ENCODE data around the gene POLL. TPM values are rescaled to one million over a fixed set of nuclear protein-coding genes. Genes with fewer than 3 reads are reported as not detected.

POLL gene
- total RNA-seq, 1 experiment from 2014 or later: 35.5 TPM

DNA sequence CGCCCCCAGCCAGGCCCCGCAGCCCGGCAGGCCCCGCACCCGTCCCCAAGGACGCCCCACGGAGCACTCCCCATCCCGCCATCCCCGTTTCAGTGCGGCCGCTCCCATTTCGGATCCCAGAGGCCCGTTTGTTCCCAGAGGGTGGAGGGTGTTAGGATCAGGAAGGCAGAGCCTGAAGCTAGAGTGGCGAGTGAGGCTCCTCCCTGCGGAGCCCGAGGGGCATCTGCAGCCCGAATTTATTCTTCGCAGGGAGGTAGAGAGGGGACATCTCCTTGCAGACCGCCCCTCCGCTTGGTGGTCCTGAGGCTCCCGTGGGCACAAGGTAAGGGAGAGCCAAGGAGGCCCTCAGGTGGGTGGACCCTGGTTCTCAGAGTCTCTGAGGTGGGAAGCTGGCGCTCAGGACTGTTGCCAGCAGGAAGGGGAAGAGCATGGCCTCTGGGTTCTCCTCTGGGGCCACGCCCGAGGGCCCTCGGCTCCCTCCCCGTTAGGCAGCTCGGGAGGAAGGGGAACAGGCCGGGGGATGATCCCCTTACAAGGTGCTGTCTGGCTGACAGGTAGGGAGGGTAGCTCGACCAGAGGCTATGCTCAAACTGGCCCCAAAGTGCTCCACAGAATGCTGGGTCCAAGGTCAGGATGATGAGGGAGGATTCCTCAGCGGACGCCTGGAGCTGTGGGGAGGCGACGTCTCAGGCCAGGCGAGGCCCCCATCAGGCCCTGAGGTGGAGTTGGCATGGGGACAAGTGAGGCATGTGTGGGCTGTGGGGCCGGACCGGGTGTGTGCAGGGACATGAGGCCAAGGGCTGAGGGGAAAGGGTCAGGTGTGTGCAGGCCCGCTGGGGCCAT is 17.4 kb downstream of the POLL start:
- BruUV-seq (replicated peaks): no TSS peak
- no peaks in the 10 kb centered on the region for H3K9me3 ChIP-seq
- H3K4me3 ChIP-seq (ENCODE audit: low read depth, low read length): peak overlapping the region; percentile 58
- Mint-ChIP-seq H3K4me3 (ENCODE audit: unreplicated experiment) (peak overlapping the region; percentile 81), H3K9me3 (ENCODE audit: unreplicated experiment) (no peaks in the 10 kb centered on the region), H3K27ac (ENCODE audit: unreplicated experiment) (no peak overlapping the region), H3K4me1 (ENCODE audit: low read depth, unreplicated experiment) (no peaks in the 10 kb centered on the region), H3K27me3 (ENCODE audit: insufficient read depth, unreplicated experiment) (peaks cover 7% of the 10 kb centered on the region), H3K36me3 (ENCODE audit: insufficient read depth, unreplicated experiment) (peaks cover 8% of the 10 kb centered on the region)
- TF ChIP-seq, protein P1, sequence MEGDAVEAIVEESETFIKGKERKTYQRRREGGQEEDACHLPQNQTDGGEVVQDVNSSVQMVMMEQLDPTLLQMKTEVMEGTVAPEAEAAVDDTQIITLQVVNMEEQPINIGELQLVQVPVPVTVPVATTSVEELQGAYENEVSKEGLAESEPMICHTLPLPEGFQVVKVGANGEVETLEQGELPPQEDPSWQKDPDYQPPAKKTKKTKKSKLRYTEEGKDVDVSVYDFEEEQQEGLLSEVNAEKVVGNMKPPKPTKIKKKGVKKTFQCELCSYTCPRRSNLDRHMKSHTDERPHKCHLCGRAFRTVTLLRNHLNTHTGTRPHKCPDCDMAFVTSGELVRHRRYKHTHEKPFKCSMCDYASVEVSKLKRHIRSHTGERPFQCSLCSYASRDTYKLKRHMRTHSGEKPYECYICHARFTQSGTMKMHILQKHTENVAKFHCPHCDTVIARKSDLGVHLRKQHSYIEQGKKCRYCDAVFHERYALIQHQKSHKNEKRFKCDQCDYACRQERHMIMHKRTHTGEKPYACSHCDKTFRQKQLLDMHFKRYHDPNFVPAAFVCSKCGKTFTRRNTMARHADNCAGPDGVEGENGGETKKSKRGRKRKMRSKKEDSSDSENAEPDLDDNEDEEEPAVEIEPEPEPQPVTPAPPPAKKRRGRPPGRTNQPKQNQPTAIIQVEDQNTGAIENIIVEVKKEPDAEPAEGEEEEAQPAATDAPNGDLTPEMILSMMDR (IDR thresholded peaks at IDR 0.05; ENCODE audit: insufficient read depth in 1 of 2, low read depth in 1 of 2, low read length in 1 of 2, severe bottlenecking in 1 of 2, unreplicated experiment in 1 of 2): no peak
- intact Hi-C loops (cut with micrococcal nuclease; ENCODE audit: unreplicated experiment): loop anchor here (1.0 to 5.0 kb wide), 6 partner anchors 34 to 357 kb away; no protein-coding TSS in a partner anchor
- ChIA-PET CTCF (interaction anchor here (0.5 to 2.8 kb wide), 19 partner anchors 10 to 1525 kb away, joined by 3 to 21 read pairs (median 6); partner anchors contain the start of genes DPCD and POLL), POLR2A (interaction anchor here (0.6 kb wide), 1 partner anchor 124 kb away, joined by 3 read pairs; no protein-coding TSS in a partner anchor)
- no peaks in the 10 kb centered on the region for H3K36me3 ChIP-seq (ENCODE audit: control insufficient read depth, insufficient read depth, low read length)
- no peak for DNase-seq
- H3K27me3 ChIP-seq (replicated peaks; ENCODE audit: control insufficient read depth, insufficient read depth, low read length): no peaks in the 10 kb centered on the region
- peaks cover 6% of the 10 kb centered on the region; the same call in 1 of the 2 replicates for H3K4me1 ChIP-seq

DNA sequence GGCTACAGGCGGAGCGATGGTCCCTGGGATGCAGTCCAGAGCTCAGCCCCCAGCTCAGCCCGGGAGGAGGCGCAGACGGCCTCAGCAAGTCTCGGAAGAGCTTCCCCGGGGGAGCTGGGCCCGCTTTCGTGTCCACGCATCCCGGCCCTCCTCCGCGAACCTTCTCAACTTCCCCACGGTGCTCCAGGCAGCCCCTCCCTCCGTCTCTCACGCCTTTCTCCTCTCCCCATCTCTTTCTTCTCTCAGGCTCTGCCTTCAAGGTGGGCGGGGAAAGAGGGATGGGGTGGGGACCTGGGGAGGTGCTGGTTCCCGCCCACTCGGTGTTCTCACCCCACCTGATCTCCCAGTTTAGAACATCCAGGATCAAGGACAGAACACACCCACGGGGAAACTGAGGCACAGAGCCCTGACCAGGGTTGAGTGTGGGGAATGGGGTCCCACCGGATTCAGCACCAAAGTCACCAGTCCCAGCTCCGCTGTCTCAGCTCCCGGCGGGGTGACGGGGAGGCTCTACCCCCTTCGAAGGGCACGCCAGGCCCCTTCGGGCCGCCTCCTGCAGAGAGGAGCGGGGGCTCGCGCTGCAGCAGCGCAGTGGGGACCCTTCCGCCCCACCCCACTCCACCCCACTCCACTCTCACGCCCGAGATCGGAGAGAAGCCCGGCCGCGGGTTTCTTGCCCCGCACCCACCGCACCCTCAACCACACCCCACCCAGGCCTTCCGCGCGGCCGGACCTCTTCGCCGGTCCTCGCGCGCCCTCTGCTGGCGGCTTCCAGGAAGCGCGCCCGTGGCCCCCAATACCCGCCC is 18.2 kb downstream of the POLL start:
- peak; percentile 66 to 84 for DNase-seq
- no peaks in the 10 kb centered on the region for H3K4me1 Mint-ChIP-seq (ENCODE audit: low read depth, unreplicated experiment)
- POLR2A ChIA-PET: no interaction called here
- intact Hi-C loops (cut with micrococcal nuclease; ENCODE audit: unreplicated experiment): loop anchor here (1.0 to 5.0 kb wide), 6 partner anchors 33 to 357 kb away; no protein-coding TSS in a partner anchor
- Histone ChIP-seq H3K9me3 (no peaks in the 10 kb centered on the region), H3K36me3 (ENCODE audit: control insufficient read depth, insufficient read depth, low read length) (no peaks in the 10 kb centered on the region), H3K4me1 (peaks cover 6% of the 10 kb centered on the region; the same call in 1 of the 2 replicates), H3K27me3 (replicated peaks; ENCODE audit: control insufficient read depth, insufficient read depth, low read length) (no peaks in the 10 kb centered on the region), H3K4me3 (ENCODE audit: low read depth, low read length) (peak overlapping the region; percentile 58)
- H3K27me3 Mint-ChIP-seq (ENCODE audit: insufficient read depth, unreplicated experiment): peaks cover 7% of the 10 kb centered on the region
- peaks cover 8% of the 10 kb centered on the region for H3K36me3 Mint-ChIP-seq (ENCODE audit: insufficient read depth, unreplicated experiment)
- H3K4me3 Mint-ChIP-seq (ENCODE audit: unreplicated experiment): peak overlapping the region; percentile 81
- no TSS peak for BruUV-seq (replicated peaks)
- no peak overlapping the region for H3K27ac Mint-ChIP-seq (ENCODE audit: unreplicated experiment)
- no peaks in the 10 kb centered on the region for H3K9me3 Mint-ChIP-seq (ENCODE audit: unreplicated experiment)
- TF ChIP-seq, protein P1 (IDR thresholded peaks at IDR 0.05; ENCODE audit: insufficient read depth in 1 of 2, low read depth in 1 of 2, low read length in 1 of 2, severe bottlenecking in 1 of 2, unreplicated experiment in 1 of 2): peak; percentile 81 to 96
- CTCF ChIA-PET: interaction anchor here (0.6 to 2.8 kb wide), 14 partner anchors 18 to 1524 kb away, joined by 3 to 21 read pairs (median 6); partner anchors contain the start of genes DPCD and POLL

DNA sequence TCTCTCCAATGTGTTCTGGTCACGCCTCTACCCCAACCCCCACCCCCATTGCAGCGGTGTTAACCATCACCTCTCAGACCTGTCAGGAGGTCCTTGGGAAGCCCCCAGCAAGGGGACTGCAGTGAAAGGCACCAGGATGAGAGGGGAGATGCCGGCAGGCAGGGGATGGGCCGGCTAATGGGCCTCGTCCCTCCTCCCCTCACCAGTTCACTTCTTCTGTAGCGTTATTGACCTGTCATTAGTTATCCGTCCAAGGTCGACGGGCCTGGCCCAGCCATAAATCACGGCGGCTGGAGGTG is 18.8 kb downstream of the POLL start:
- Histone ChIP-seq H3K4me3 (ENCODE audit: low read depth, low read length) (no peak overlapping the region), H3K4me1 (peaks cover 6% of the 10 kb centered on the region; the same call in 1 of the 2 replicates), H3K9me3 (no peaks in the 10 kb centered on the region), H3K36me3 (ENCODE audit: control insufficient read depth, insufficient read depth, low read length) (no peaks in the 10 kb centered on the region), H3K27me3 (replicated peaks; ENCODE audit: control insufficient read depth, insufficient read depth, low read length) (no peaks in the 10 kb centered on the region)
- Mint-ChIP-seq H3K27me3 (ENCODE audit: insufficient read depth, unreplicated experiment) (peaks cover 7% of the 10 kb centered on the region), H3K4me3 (ENCODE audit: unreplicated experiment) (peak overlapping the region; percentile 81), H3K36me3 (ENCODE audit: insufficient read depth, unreplicated experiment) (peaks cover 8% of the 10 kb centered on the region), H3K9me3 (ENCODE audit: unreplicated experiment) (no peaks in the 10 kb centered on the region), H3K27ac (ENCODE audit: unreplicated experiment) (no peak overlapping the region), H3K4me1 (ENCODE audit: low read depth, unreplicated experiment) (no peaks in the 10 kb centered on the region)
- TF ChIP-seq, protein P1 (IDR thresholded peaks at IDR 0.05; ENCODE audit: insufficient read depth in 1 of 2, low read depth in 1 of 2, low read length in 1 of 2, severe bottlenecking in 1 of 2, unreplicated experiment in 1 of 2): no peak
- DNase-seq: no peak
- ChIA-PET CTCF (interaction anchor here (0.6 to 2.8 kb wide), 10 partner anchors 19 to 355 kb away, joined by 3 to 21 read pairs (median 8); partner anchors contain the start of genes DPCD and POLL), POLR2A (no interaction called here)
- no TSS peak for BruUV-seq (replicated peaks)
- intact Hi-C loops (cut with micrococcal nuclease; ENCODE audit: unreplicated experiment): no loop called here
